ENCODE measurements around the gene GTF2E1.

The GTF2E1 gene

GRCh38 chr3:120741320-120741719 lies 1.2 kb upstream of the GTF2E1 start:
- Histone ChIP-seq H3K9me3 (ENCODE audit: severe bottlenecking) (peaks cover 2% of the 10 kb centered on the region), H3K27me3 (ENCODE audit: insufficient read depth, low read depth, severe bottlenecking) (no peaks in the 10 kb centered on the region), H3K4me3 (ENCODE audit: low read depth, low read length) (peak overlapping the region; percentile 99; the same call in 1 of the 2 replicates), H3K36me3 (peaks cover 10% of the 10 kb centered on the region; the same call in 1 of the 2 replicates), H3K27ac (no peak overlapping the region)
- no peak for DNase-seq
- no peak for TF ChIP-seq CTCF (IDR thresholded peaks at IDR 0.05; ENCODE audit: low read depth, low read length)

- Histone ChIP-seq H3K9me3 (ENCODE audit: severe bottlenecking) (peaks cover 2% of the 10 kb centered on the region), H3K36me3 (peaks cover 10% of the 10 kb centered on the region; the same call in 1 of the 2 replicates), H3K27me3 (ENCODE audit: insufficient read depth, low read depth, severe bottlenecking) (no peaks in the 10 kb centered on the region), H3K4me3 (ENCODE audit: low read depth, low read length) (peak overlapping the region; percentile 99), H3K27ac (peak overlapping the region; percentile 98)
- no peak for DNase-seq
- TF ChIP-seq CTCF (IDR thresholded peaks at IDR 0.05; ENCODE audit: low read depth, low read length): no peak
These were observed 727 bp upstream of the GTF2E1 start for GRCh38 chr3:120741837-120742197.

GRCh38 chr3:120742849-120743365 lies 363 bp downstream of the GTF2E1 start:
- DNase-seq: no peak
- Histone ChIP-seq H3K4me3 (ENCODE audit: low read depth, low read length) (peak overlapping the region; percentile 99), H3K27me3 (ENCODE audit: insufficient read depth, low read depth, severe bottlenecking) (no peaks in the 10 kb centered on the region), H3K9me3 (ENCODE audit: severe bottlenecking) (peaks cover 6% of the 10 kb centered on the region), H3K27ac (peak overlapping the region; percentile 98), H3K36me3 (peaks cover 9% of the 10 kb centered on the region; the same call in 1 of the 2 replicates)
- no peak for TF ChIP-seq CTCF (IDR thresholded peaks at IDR 0.05; ENCODE audit: low read depth, low read length)

- Histone ChIP-seq H3K27ac (no peak overlapping the region), H3K27me3 (ENCODE audit: insufficient read depth, low read depth, severe bottlenecking) (no peaks in the 10 kb centered on the region), H3K4me3 (ENCODE audit: low read depth, low read length) (peak overlapping the region; percentile 99), H3K36me3 (peaks cover 3% of the 10 kb centered on the region; the same call in 1 of the 2 replicates), H3K9me3 (ENCODE audit: severe bottlenecking) (peaks cover 6% of the 10 kb centered on the region)
- TF ChIP-seq CTCF (IDR thresholded peaks at IDR 0.05; ENCODE audit: low read depth, low read length): no peak
- no peak for DNase-seq
These were observed 1.1 kb downstream of the GTF2E1 start for GRCh38 chr3:120743556-120744195.

- TF ChIP-seq CTCF (IDR thresholded peaks at IDR 0.05; ENCODE audit: low read depth, low read length): no peak
- Histone ChIP-seq H3K36me3 (peaks cover 3% of the 10 kb centered on the region), H3K9me3 (ENCODE audit: severe bottlenecking) (peaks cover 6% of the 10 kb centered on the region), H3K27me3 (ENCODE audit: insufficient read depth, low read depth, severe bottlenecking) (no peaks in the 10 kb centered on the region), H3K4me3 (ENCODE audit: low read depth, low read length) (no peak overlapping the region), H3K27ac (no peak overlapping the region)
- no peak for DNase-seq
These were observed 2.9 kb downstream of the GTF2E1 start for GRCh38 chr3:120745466-120745865.

GRCh38 chr3:120749843-120750242 lies 7.3 kb downstream of the GTF2E1 start:
- no peak for TF ChIP-seq CTCF (IDR thresholded peaks at IDR 0.05; ENCODE audit: low read depth, low read length)
- H3K27ac ChIP-seq: no peak overlapping the region
- H3K27me3 ChIP-seq (ENCODE audit: insufficient read depth, low read depth, severe bottlenecking): no peaks in the 10 kb centered on the region
- peaks cover 19% of the 10 kb centered on the region for H3K36me3 ChIP-seq
- peaks cover 4% of the 10 kb centered on the region for H3K9me3 ChIP-seq (ENCODE audit: severe bottlenecking)
- H3K4me3 ChIP-seq (ENCODE audit: low read depth, low read length): no peak overlapping the region
- DNase-seq: no peak
